Left forelimb (tissue), 1 donor: Measurements from ENCODE around the gene RSU1.
A peak's percentile ranks its signal among the peaks of the same experiment; 100 is the strongest.
"Not testable (repeated sequence)": the region's sequence is repeated elsewhere in the genome, so short reads cannot be mapped to it uniquely, and the experiment has no call there.

ENCODE experiments used
- DNase-seq: peaks from one replicate; pipeline ENCODE4 v3.0.0-alpha.2; 2018; ENCODE audit warnings: low spot score

Gene RSU1

DNA sequence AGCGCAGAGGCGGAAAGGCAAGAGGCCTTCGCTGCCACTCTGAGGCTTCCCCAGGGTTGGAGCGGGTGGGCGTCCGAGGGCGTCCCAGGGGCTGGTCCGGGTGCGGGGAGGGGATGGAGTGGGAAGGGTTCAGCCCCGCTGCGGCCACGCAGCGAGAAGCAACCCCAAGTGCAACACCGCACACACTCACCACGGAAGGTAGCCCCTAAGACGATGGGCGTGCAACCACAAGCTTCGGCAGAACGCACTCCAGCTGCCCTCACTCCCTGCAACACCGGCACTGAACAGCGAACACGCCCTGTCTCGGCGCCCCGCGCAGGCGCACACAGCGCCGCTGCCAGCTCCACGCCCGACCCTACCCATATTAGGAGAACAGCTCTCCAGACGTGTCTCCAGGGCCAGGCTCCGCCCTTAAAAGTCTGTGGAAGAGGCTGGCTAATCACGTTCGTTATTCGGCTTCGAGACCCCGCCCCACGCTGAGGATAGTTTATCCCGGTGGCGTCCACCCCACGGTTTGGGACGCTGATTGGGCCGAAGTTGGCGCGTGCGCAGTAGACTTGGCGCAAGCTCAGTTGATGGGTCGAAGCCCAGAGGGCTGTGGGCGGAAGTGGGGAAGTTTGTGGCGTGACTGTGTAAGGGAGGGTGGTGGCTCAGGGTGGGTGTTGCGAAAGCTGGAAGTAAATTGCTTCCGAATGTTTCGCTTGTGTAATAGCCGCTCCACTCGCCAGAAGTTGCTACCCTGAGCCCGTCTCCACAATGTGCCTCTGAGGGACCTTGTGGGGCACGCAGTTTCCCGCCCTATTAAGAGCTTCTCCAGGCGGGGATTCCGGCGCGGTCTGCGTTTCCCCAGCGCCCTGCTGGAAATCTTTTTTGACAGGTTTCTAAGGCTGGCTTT lies at the start of gene RSU1:
TSS of gene RSU1 (minus strand) at position 300 of the 895 bp plus-strand sequence. CDS start 343 bp downstream, outside the sequence.
- peak; percentile 100 for DNase-seq

DNA sequence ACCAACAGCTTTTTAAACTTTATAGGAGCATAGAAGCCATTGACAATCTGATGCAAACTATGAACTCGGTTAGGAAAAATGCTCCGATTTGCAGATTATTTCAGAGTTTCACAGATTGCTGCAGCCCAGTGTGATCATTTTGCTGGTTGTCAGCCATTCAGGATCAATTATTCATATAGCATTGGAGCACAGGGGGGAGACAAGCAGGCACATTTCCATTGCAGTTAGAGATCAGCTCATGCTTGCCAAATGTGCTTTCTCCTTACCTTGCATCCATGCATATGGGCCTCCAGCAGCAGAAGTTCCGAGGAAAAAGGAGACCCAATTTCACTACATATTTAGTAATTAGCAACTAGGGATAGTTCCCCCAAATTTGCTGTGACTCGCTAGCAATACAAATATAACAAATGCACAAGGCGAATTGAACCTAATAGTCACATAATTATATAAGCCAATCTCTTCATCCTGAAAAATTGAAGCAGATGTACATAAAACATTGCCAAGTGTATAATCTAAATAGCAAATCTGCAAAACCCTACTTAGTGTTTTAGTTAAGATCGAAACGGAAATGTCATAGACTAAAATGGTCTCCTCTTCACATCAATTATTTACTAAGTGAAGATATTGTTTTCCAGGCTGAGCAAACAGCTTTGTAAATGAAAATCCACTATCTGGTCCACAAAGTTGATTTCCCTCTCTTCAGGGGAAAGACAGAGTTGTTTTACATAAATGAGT lies 49.5 kb upstream of the RSU1 start:
- DNase-seq = no peak

DNA sequence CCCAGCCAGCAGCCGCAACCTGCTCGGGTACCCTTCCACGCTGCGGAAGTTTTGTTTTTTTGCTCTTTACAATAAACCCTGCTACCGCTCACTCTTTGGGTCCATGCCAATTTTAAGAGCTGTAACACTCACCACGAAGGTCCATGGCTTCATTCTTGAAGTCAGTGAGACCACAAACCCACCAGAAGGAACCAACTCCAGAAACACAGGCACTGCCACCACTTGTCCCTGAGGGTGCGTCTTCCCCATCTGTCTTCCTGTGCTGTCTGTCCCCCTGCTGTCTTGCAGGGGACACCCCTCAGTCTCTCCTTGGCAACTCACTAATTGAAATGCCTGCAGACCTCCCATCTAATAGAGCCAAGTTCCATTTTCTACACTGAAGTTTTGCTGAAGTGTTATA lies 48.5 kb upstream of the RSU1 start:
- DNase-seq = no peak

DNA sequence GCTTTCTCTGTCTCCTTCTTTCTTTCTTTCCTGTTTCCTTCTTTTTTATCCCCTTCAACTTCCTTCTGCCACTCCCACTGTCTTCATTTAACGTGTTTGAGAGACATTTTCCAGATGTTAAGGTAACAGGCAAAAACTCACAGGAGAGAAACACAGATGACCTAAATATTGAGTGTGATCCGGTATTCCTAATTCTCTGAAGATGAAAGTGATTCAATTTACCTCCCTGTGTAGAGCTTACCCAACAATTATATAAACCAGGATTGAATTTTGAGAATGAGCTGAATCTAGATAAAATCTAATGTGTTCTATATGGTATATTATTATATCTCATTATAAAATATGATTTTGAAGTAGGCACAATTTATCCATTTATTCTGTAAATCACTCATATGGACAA lies 46.5 kb upstream of the RSU1 start:
- DNase-seq = no peak

DNA sequence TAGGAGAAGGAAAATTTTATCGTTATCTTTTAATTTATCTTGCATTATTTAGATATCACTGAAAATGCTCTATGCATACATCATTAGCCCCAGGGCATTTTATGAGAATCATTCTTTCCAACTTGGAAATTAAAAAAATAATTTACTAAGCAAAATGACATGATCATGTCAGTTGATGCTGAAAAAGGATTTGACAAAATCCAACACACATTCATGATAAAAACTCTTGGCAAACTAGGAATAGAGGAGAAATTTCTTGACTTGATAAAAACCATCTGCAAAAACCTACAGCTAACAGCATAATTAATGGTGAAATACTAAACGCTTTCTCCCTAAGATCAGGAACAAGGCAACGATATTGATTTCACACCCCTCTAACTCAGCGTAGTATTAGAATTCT lies 40.2 kb upstream of the RSU1 start:
- DNase-seq = no peak

DNA sequence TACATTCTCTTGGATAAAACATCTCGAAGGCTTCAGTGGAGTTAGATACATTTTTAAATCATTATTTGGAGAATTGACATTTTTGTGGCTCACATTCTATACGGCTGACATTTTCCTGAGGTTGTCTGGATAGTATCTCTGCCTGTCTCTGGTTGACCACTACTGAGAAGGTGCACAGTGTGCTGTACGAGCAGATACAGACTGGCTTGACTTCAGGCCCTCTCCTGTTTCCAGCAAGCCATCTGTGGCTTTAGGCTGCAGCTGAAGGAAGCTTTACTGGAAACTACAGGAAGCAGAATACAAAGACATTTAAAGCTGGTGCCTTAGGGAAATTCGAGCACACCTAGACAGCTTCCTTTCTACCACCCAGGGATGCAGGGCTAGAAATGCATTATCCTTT lies 39.3 kb upstream of the RSU1 start:
- DNase-seq = no peak

DNA sequence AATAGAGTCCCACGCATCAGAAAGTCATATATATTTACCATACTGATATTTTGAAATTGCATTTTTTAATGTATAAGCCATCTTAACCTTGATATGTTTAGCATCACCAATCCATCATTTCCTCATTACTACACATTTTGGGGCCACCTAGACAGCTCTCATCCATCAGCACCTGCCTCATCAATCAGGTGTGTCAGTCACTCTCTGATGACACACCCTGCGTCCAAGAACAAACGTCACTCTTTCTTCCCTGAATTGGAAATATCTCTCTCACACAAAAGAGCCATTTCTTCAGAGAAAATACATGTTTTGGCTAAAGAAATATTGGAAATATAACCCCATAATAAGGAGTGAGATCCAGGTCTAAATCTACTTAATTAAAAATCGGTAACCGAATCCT lies 38.9 kb upstream of the RSU1 start:
- no peak for DNase-seq

DNA sequence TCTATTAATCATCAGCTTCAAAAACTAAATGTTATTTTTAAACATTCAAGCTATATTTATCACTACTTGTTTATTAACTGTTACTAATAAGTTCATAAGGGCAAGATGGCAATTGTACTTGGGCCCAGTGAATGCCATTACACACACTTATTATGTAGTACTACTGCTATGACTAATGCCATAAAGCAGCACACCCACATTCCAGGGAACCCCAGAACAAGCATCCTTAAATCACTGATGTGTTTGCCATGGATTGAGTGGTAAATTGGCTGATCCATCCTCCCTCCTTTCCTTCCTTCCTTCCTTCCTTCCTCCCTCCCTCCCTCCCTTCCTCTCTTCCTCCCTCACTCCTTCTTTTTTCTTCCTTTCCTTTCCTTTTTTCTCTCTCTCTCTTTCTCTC lies 37.4 kb upstream of the RSU1 start:
- no peak for DNase-seq

DNA sequence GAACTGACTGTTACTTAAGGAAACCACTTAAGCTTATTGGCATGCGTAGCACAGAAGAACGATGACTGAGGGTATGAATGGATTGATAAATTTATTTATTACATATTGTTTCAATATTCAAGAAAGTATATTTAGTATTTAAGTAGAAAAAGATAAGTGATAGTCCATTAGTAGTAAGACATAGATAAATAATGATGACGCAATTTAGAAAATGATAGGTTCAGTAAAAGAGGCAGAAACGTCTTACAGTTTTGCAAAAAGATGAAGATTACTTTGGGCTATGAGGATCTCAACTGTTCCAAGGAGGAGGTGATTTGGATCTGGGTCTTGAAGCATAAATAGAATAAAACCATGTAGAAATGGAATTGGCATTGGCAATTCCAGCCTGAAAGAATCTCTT lies 36.6 kb upstream of the RSU1 start:
- DNase-seq = no peak

DNA sequence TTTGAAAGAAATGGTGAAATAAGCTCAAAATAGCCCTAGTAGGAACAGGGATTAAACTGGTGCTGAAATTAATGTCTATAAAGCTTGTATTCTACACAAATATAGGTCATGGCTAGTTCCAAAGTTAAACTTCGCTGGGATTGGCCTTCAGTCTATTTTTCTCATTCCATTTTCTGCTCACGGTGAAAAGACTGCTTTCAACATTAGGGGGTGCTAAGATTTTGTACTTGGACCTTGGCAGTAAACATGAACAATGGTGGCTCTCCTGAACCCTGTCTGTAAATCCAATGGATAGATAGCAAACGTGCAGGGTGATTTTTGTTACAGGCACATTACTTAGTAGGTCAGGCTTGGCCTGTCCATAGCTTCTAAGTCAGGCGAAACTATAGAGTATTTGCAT lies 36.0 kb upstream of the RSU1 start:
- no peak for DNase-seq

DNA sequence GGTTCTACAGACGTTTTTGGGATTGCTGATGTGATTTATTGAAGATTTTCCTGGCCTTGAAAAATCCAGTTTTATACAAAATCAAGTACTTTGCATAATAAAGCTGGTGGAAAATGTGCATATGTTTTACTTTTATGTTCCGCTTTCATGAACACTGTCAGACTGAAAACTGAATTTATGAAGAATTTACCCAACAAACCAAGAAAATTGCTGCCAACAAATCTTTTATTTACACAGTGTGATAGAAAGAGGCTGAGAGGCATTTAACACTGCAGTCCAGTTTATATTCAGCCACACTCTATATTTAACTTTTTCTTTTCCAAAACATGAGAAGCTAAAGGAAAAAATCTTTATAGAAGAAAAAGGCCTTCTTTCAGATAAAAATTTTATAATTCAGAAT lies 35.4 kb upstream of the RSU1 start:
- no peak for DNase-seq

DNA sequence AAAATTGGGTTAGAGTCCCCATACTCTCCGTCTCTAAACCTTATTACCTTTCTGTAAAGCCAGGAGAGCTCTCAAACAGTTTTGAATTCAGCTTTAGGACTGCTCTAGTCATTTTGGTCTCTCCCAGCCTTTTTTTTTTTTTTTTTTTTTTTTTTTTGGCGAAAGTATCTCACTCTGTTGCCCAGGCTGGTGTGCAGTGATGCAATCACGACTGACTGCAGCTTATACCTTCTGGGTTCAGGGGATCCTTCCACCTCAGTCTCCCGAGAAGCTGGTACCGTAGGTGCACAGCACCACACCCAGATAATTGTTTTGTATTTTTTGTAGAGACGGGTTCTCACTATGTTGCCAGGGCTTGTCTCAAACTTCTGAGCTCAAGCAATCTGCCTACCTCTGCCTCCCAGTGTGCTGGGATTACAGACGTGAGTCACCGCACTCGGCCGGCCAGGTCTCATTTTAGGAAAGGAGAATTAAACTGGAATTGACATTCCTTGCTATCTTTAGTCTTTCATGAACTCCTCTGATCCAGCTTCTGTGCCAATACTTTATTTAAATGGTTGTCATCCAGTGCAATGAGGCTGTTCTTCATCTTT lies 31.4 kb upstream of the RSU1 start:
- no peak for DNase-seq

DNA sequence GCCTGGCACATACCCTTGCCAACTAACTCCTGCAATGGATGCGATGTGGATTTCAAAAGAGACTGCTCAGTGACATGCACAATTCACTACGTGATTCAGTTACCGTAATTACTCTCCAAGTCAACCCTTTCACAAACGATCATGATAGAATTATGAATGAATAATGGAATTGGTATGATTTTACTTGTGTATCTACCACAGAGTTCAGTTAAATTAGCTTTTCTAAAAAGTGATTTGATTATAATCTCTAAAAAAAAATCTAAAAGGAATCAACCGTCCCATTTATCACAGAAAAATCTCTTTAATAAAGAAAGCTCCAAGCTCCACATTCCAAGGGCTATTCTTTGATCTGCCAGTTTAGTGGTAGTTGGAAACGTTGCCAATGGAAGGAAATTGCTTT lies 30.4 kb upstream of the RSU1 start:
- no peak for DNase-seq

DNA sequence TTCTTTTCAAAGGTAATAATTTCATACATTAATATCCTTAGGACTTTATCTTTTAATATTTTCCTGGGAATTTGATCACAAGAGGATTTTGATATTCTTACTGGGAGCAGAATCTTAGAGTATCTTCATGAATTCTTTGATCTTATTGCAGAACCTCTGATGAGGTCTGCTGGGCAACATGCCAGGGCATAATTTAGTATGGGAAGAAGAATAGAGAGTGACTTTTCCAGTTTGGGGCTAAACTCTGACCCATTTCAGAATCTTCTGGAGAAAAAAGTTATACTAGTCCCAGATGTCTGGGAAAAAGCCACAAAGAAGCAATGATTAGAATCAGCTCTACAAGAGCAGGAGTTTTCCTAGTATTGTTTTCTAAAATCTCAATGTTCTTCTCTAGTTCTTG lies 28.0 kb upstream of the RSU1 start:
- no peak for DNase-seq

DNA sequence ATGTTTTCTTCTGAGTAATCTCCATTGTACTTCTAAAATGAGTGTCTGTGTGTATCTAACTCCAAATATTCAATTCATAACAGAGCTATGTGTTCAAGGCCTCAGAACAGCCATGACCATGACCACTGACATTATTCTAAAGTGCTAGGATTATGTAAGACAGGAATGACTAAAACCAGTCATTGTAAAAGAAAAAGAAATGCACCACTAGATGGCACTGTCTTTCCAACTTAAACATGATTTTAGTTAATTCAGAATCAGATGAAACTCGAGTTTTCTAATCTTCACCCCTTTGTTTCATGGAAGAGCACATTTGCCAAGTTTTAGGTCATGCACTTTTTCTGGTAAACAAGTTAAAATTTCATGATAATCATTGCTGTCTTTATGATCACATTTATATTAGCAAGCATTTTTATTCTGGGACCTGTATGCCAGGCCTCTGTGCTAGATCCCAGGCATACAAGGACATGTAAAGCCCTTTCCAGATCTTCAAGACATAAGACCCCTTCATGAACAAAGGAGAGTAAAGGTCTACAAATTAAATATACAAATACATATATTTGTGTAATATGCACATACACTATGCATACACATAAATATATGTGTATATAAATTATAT lies 26.1 kb upstream of the RSU1 start:
- DNase-seq = no peak

DNA sequence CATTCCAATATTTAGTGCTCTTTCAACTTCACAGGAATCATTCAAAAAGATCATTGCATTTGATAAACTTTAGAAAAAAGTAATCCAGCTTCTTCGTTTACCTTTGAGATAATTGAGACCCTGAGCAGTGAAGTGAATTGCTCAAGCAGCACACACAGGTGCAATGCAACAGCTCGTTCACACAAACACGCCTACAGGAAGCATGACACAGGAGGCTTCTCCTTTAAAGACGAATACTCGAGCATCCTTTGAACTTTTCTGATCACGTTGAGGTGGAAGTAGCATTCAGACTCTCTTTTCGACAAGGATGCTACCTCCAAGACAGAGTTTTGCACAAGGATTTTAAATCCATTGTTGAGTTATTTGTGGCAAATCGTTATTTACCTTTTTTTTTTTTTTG lies 18.0 kb upstream of the RSU1 start:
- DNase-seq = no peak

DNA sequence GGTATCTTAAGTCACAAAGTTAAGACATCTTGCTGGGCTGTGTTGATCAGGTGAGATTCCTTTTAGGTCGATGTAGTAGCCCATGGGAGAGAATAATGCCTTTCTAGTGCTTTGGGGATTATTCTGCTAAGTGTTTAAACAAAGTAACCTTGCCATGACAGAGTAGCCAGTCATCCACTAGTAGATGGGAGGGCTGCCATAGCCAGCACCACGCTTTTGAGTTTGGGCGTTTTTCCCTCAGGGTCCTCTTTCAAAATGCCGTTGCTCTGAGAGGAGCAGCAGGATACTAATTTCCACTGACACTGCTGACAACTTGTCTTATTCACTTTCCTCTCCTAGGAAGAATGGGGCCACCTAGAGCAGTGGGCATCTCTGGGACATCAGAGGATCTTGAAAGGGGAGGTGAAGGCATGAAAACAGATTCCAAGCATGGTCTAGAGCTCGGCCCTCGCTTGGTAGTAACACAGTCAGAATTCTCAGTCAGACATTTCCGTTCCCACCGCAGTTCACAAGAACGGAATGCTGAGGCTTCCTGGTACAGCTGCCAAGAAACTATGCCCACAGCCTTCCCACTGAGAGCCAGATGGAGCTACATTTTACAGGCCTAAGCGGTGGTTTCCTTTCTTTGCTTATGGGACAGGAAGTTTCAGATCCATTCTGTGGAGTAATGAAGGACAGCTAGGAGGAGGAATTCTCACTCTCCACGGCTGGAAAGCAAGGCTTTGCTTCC lies 15.3 kb upstream of the RSU1 start:
- no peak for DNase-seq

DNA sequence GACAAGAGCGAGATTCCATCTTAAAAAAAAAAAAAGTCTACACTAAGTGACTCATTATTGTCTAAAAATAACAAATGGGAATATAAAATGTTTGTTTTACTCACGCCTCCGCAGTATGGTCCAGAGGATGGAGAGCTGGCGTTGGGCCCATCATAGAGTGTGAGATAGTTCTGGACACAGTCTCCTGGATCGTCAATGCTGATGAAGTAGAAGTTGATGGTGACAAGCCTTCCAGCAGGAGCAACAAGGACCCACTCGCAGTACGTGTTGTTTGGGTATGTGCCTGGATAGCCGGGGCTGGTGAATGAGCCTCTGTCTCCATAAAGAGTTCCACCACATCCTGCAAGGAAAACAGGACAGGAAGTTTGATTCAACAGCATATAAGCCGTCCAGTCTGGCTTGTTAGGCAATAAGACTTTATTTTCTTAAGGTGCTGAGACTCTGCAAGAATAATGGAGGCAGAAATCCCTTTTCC lies 11.5 kb upstream of the RSU1 start:
- DNase-seq = no peak

DNA sequence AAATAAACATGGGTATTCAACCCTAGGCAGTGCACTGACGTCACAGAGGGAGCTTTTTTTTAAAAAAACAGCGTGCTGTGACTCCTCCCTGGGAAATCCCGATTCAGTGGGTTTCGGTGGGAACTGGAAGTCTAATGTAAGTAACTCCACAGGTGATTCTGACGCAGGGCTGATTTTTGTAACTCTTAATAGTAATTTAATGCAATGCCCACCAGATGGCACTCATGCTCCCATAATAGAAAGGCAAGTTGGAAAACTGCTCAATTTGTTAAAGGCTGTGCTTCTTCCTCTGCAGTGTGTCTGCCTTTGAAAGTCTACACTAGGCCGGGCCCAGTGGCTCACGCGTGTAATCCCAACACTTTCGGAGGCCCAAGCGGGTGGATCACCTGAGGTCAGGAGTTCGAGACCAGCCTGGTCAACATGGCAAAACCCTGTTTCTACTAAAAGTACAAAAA lies 10.9 kb upstream of the RSU1 start:
- DNase-seq = peak; percentile 71

DNA sequence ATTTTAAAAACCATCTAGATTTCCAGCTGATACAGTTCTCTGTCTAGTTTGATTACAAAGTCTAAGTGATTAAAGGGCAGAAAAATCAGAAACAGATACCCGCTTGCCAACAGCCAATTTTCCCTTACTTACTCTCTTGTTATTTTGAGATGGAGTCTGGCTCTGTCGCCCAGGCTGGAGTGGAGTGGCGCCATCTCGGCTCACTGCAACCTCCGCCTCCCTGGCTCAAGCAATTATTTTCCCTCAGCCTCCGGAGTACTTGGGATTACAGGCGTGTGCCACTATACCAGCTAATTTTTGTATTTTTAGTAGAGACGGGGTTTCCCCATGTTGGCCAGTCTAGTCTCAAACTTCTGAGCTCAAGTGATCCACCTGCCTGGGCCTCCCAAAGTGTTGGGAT lies 10.2 kb upstream of the RSU1 start:
- not testable (repeated sequence) for DNase-seq

DNA sequence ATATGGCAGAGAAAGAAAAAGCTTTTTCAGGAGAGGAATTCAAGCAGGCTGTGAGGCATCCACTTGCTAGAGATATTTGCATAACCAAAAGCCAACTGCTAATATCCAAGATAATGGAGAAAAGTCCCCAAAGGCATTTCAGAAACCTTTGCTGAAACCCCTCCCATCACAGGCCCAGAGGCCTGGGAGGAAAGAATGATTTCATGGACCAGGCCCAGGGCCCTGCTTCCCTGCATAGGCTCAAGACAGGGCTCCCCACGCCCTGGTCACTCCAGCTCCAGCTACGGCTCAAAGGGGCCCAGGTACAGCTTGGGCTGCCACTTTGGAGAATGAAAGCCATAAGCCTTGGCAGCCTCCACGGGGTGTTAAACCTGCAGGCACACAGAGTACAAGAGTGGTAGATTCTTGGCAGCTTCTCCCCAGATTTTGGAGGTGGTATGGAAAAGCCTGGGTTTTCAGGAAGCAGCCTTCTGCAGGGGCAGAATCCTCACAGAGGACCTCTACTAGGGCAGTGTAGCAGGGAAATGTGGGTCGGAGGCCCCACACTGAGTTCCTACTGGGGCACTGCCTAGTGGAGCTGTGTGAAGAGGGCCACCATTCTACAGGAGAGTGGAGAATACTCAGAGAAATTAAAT lies 5.6 kb upstream of the RSU1 start:
- DNase-seq = no peak
